T-helper 22 cell (primary cell): ENCODE results near the gene SLC26A9.

Experiments
- DNase-seq: peaks from one replicate; pipeline ENCODE4 v3.0.0-alpha.2; 2020; ENCODE audit warnings: low read depth

SLC26A9 gene

GRCh38 chr1:205947024-205947423, 3.8 kb upstream of the SLC26A9 start:
- DNase-seq: no peak

- DNase-seq: no peak
These were observed 1.8 kb upstream of the SLC26A9 start for GRCh38 chr1:205945069-205945468.

GRCh38 chr1:205944525-205944924, 1.3 kb upstream of the SLC26A9 start:
- no peak for DNase-seq

- no peak for DNase-seq
These were observed 561 bp downstream of the SLC26A9 start for GRCh38 chr1:205942631-205943159.

DNA sequence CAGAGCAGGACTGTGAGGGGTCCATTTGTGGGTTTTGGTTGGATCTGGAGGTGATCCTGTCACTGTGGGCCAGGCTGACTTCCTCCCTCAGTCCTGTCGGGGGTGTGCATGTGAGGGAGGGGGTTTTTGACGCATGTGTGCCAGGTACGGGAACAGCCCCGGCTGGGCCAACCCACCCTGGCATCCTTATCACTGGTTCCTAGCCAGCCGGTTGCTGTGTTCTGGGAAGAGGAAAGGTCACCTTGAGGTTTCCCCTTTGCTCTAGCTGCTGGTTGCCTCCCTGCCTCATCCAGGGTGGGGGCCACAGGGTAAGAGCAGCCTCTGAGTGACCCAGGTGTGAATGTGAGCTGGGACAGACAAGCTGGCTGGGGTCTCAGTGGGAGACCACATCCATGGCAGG, 2.5 kb downstream of the SLC26A9 start:
- no peak for DNase-seq

- DNase-seq: no peak
These were observed 3.4 kb downstream of the SLC26A9 start for GRCh38 chr1:205939690-205940330.

DNA sequence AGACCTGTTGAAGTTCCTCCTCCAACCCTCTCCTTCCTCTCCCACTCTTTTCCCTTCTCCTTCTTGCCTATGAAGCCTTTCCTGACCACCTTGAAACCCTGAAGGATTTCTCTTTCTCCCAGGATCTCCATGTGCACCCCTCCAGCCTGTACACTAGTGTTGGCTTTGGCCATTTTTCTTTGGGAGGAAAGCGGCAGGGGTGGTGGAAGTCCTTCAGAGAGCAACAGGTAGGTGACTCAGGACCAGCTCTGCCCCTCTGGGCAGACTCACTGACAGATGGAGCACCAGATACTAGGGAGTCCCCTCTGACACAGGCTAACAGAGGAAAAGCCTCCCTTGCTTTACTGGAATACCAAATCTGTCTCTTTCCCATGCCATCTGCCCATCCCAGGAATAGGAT, 4.6 kb downstream of the SLC26A9 start:
- DNase-seq: no peak

DNA sequence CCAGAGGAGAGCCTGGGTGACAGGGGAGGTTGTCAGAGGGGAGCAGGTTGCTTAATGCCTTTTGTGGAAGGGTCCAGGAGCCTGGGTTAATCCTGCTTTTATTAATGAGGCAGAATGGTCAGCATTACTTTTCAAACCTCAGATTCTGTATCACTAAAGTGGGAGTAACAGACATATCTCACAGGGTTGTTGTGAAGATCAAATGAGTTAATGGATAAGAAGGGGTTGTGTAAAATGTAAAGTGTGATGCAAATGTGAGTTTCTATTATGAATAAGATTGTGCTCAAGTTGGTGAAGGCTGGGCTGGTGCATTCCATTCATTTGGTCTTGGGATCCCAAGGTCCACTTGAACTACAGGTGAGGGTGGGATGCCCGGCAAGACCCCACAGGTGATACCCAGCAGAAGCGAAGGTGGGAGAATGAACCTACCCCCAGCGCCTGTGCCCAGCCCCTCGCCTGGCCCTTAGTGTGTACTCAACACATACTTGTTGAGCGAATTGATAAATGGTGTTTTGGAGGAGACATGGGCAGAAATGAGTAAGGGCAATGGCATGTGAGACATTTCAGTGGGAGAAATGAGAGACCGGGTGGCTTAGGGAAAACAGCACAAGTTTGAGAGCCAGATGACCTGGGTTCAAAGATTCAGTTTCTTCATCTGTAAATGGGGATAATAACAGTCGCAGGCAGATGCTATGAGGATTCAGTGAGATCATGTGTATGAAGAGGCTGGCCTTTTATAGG, 6.2 kb downstream of the SLC26A9 start:
- no peak for DNase-seq

GRCh38 chr1:205936311-205936710, 6.9 kb downstream of the SLC26A9 start:
- DNase-seq: no peak

DNA sequence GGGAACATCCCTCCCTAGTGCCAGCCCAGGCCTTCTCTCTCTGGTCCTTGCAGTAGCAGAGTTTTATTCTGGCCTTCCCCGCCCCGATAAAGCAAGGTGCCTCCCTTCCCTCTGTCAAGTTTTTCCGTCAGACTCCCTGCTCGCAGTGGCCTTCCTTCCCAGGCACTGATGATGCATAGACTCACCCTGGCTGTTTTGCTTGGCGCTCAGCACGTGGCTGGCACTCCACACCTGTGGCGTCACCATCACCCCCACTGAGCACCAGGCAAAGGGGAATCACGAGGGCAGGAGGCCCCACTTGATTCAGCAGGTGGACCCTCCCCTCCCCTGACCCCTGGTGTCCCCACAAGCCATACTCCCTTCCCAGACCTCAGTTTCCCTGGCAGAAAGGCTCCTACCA, 7.4 kb downstream of the SLC26A9 start:
- no peak for DNase-seq

DNA sequence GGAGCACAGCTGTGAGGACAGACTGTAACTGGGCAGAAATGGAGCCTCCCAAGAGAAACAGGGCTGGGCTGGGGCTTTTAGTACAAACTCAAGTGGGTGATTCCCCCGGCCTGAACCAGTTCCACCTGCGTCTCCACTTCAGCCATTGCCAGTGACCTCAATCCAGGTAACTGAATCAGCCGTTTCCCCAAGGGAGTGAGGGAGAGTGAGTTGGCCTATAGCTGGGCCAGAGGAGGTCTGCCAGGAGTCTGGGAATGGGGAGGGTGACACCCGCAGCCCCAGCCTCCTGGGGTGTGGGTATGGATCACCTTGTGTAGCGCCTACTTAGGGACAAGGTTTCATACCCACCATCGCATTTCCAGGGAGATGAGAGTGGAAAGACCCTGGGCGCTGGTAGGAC, 8.5 kb downstream of the SLC26A9 start:
- DNase-seq: no peak

DNA sequence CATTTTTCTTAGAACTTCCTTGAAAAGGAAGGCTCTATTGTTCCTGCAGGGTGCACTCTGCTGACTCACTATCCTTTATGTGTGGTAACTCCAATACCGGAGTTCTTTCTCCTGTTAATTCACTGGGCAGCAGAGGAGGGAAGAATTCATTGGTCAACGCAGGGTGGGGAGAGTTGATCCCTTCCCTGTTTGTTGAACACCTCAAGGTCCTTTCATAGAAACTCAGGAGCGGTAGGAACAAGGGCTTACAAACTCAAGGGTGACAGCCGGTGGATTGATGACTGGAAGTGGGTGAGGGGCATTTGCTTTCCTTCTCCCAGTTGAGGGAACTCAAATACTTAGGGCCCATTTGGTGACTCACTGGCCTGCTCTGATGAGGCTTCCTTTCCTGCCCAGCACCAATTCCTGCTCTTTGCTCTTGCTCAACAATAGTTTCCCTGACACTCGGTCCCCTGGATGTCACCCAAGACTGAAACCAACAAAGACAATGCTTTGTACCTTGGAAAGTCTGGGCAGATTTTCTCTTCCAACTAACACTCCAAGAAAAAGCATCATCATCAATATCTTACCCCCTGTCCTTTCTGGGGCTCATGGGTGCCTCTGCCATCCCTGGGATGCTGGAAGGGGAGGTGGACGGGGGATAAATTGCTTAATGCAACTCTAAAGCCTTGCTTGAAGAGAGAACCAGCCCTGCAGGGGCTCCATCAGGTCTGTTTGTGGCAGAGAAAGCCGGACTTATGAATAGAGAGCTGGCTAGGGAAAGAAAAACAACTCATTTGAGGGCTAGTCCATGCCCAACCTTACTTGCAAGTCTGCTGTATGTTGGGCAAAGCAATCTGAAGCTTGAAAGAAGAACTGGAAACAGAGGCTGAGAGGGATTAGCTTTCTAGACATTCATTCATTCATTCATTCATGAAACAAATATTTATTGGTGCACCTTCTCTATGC, 9.3 kb downstream of the SLC26A9 start:
- no peak for DNase-seq

GRCh38 chr1:205932776-205933175, 10.5 kb downstream of the SLC26A9 start:
- no peak for DNase-seq

DNA sequence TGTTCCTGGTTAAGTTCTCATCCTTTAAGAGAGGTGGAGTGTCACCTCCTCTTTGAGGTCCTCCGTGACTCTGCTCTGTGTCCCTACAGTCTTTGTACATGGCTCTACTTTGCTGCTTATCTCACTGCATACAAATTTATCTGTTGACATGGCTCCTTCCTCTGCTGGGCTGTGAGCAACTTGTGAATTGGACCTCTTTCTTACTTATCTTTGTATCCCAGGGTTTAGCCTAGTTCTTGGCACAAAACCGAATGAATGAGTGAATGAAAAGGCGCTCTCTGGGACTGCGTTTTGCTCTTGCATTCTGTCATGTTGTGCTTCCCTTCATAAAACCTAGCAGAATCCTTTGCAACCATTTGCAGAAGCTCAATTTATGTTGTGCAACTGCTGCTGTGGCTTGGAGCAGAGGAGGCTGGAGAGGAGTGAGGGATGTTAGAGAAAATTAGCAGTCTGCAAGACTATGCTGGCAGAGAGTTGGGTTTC, 12.4 kb downstream of the SLC26A9 start:
- DNase-seq: no peak

- DNase-seq: no peak
These were observed 13.1 kb downstream of the SLC26A9 start for GRCh38 chr1:205930195-205930577.

GRCh38 chr1:205929496-205930194, 13.6 kb downstream of the SLC26A9 start:
- DNase-seq: no peak

DNA sequence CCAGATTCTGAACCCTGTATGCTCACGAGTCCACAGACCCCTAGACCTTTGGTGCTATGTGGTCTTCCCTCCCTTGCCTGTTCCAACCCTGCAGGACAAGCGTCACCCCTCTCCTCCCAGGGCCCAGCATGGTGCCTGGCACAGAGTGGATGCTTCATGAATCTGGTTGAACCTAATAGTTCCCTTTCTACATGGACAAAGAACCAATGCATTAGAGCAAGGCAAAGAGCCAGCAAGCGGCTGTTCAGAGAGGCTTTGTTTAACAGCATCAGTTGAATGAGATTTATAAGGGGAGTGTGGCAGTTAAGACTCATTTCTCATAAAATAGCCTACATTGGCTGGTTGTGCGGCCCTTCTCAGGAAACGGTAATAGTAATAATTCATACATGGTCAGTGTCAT, 14.9 kb downstream of the SLC26A9 start:
- no peak for DNase-seq

DNA sequence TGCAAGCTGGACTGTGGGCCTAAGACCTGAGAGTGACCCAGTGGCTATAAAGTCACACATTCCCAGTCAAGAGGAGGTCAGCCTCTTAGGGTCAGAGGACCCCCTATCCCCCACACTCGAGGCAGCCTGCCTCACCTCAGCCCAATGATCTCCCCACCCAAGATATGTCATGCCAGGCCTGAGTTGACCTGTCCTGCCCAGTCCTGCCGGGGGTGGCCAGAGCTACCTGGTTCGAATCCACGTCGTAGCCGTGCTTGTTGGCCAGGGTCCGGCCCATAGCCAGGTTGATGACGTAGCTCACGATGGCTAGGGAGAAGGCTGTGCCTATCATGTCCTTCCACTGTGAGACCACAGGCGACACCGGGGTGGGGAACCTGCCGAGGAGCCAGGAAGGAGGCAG, 15.6 kb downstream of the SLC26A9 start:
- DNase-seq: no peak

DNA sequence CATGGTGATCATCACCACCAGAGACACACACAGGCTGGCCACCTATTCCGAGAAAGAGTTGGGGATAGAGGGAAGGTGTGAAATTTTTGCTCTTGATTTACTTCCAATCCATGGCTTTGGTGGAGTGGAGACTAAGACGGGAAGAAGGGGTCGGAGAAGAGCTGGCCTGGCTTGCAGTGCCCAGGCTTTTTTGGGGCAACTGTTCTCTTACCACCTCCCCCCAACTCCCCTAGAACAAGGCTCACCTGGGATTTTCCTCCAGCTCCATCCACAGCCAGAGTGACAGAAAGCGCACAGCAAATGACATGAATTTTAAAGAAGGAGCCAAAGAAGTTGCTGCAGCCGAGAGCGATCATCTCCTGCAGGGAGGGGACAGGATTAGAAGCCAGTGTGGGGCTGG, 16.0 kb downstream of the SLC26A9 start:
- no peak for DNase-seq

DNA sequence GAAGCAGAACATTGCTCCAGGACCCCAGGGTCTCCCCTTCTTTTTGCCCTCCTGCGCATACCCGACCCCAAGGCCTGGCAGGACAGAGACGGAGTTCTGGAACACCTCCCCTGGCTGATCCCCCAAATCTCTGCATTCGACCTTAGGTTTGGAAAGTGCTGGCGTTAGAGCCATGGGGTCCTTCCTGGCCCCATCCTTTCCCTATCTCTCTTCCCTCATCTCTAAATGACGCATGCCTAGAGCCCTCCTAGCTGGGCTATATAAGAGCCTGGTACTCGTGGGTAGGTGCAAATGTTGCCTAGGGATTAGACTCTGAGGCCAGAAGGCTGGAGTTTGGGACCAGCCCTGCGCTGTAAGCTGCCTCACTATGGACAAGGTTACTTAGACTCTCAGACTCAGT, 16.6 kb downstream of the SLC26A9 start:
- DNase-seq: no peak

- no peak for DNase-seq
These were observed 17.0 kb downstream of the SLC26A9 start for GRCh38 chr1:205926213-205926612.

- no peak for DNase-seq
These were observed 17.5 kb downstream of the SLC26A9 start for GRCh38 chr1:205925736-205926135.
